Measurements from ENCODE around the gene BAHD1. TPM values are rescaled to one million over a fixed set of nuclear protein-coding genes. Genes with fewer than 3 reads are reported as not detected.
A peak's percentile ranks its signal among the peaks of the same experiment; 100 is the strongest.

BAHD1 gene
- total and polyA plus RNA-seq, 7 donors, result 9.9 to 15.6 (median 13.3) TPM

GRCh38 chr15:40428185-40428584 lies 12.6 kb upstream of the BAHD1 start:
- Histone ChIP-seq H3K27me3 (ENCODE audit: insufficient read depth in 3 of 3, low read length in 2 of 3) (no peaks in the 10 kb centered on the region), H3K27ac (no peak overlapping the region), H3K9me3 (no peaks in the 10 kb centered on the region), H3K4me3 (no peak overlapping the region), H3K4me1 (peaks cover 9% of the 10 kb centered on the region), H3K36me3 (ENCODE audit: insufficient read depth in 1 of 2, low read depth in 1 of 2) (no peaks in the 10 kb centered on the region)
- 90 to 92% (median 90%) methylated on average over 4 of the region's 4 CpGs for WGBS, 3 donors
- DNase-seq (no peak), ATAC-seq (no peak)
- intact Hi-C loops (cut with DNase I), result no loop called here
- TF ChIP-seq, protein P1, sequence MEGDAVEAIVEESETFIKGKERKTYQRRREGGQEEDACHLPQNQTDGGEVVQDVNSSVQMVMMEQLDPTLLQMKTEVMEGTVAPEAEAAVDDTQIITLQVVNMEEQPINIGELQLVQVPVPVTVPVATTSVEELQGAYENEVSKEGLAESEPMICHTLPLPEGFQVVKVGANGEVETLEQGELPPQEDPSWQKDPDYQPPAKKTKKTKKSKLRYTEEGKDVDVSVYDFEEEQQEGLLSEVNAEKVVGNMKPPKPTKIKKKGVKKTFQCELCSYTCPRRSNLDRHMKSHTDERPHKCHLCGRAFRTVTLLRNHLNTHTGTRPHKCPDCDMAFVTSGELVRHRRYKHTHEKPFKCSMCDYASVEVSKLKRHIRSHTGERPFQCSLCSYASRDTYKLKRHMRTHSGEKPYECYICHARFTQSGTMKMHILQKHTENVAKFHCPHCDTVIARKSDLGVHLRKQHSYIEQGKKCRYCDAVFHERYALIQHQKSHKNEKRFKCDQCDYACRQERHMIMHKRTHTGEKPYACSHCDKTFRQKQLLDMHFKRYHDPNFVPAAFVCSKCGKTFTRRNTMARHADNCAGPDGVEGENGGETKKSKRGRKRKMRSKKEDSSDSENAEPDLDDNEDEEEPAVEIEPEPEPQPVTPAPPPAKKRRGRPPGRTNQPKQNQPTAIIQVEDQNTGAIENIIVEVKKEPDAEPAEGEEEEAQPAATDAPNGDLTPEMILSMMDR (IDR thresholded peaks at IDR 0.05), result no peak

DNA sequence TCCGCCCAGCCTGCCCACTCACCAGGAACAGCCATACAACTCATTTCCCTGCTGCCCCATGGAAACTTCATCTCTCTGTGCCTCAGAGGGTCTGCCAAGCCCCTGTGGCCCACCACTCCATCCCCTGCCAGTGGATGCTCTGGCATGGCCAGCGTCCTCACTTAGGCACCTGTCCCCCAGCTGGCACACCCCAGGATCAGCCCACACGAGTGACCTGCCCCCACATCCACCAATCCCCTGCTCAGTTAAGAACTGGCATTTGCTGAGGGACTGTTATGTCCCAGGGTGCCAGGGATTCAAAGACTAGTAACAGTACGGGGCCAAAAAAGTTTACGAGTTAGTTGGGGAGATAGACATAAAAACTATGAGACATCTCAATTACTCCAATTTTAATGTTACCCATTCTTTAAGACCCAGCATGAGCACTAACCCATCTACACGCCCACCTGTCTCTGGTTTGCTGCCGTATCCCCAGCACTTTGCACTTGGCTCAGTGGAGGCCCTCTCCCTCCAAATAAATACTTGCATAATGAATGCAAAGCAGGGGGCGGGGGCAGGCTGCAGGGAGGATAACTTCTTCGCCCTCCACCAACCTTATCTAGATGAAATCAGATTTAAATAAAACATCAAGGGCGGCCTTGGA lies 11.6 kb upstream of the BAHD1 start:
- no peak for ATAC-seq
- peak in 1 of 2 donors; percentile 39 for DNase-seq
- Histone ChIP-seq H3K4me1 (peaks cover 9% of the 10 kb centered on the region), H3K4me3 (no peak overlapping the region), H3K36me3 (ENCODE audit: insufficient read depth in 1 of 2, low read depth in 1 of 2) (no peaks in the 10 kb centered on the region), H3K27me3 (ENCODE audit: insufficient read depth in 3 of 3, low read length in 2 of 3) (no peaks in the 10 kb centered on the region), H3K27ac (no peak overlapping the region), H3K9me3 (no peaks in the 10 kb centered on the region)
- TF ChIP-seq, protein P1 (IDR thresholded peaks at IDR 0.05), result no peak
- 80 to 90% (median 88%) methylated on average over 10 of the region's 10 CpGs for WGBS, 3 donors
- intact Hi-C loops (cut with DNase I), result no loop called here

GRCh38 chr15:40430271-40430805 lies 10.4 kb upstream of the BAHD1 start:
- 58 to 69% (median 59%) methylated on average over 10 of the region's 10 CpGs for WGBS, 3 donors

DNA sequence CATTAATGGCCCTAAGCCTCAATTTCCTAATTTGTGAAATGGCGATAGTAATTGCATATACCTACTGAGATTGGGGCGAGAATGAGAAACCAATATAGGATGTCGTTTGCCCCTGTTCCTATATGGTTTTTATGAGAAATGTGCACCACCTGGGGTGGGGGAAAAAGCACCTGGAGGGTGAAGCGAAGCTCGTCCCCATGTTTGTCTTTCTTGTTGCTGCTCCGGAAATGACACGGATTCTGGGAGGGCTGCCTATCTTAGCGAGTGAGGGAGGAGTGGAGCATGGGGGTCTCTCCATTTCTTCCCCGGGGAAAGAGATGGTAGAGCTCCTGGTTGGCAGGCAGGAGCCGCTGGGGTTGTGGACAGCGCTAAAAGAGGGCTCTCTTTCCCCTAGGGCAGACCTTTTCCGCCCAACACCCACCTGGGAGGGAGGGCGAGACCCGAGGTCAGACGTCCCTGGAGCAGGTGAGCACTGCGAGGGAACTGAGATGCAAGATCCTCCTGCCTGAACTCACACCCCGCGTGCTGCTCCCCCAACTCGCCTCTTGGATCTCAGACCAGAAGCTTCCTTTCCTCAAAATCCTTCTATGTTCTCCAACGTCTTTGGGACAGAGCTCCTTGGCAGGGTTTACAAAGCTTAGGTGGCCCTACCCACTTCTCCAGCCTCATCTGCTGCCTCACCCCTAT lies 5.6 kb upstream of the BAHD1 start:
- intact Hi-C loops (cut with DNase I), result loop anchor here in 1 of 2 donors (10.0 kb wide), 1 partner anchor 390 kb away; no protein-coding TSS in a partner anchor
- ATAC-seq (no peak), DNase-seq (peak in 1 of 2 donors; percentile 27)
- 59 to 71% (median 60%) methylated on average over 19 to 20 of the region's 20 CpGs for WGBS, 3 donors
- Histone ChIP-seq H3K27ac (no peak overlapping the region), H3K4me1 (peaks cover 12% of the 10 kb centered on the region), H3K27me3 (ENCODE audit: insufficient read depth in 3 of 3, low read length in 2 of 3) (peaks cover 0 to 32% (median 9%) of the 10 kb centered on the region in 3 donors), H3K9me3 (no peaks in the 10 kb centered on the region), H3K36me3 (ENCODE audit: insufficient read depth in 1 of 2, low read depth in 1 of 2) (no peaks in the 10 kb centered on the region), H3K4me3 (no peak overlapping the region)
- TF ChIP-seq, protein P1 (IDR thresholded peaks at IDR 0.05), result no peak

More at GRCh38 chr15:40430271-40430805, 10.4 kb upstream of the BAHD1 start:
- intact Hi-C loops (cut with DNase I), result loop anchor here in 1 of 2 donors (10.0 kb wide), 1 partner anchor 386 kb away; no protein-coding TSS in a partner anchor
- TF ChIP-seq, protein P1 (IDR thresholded peaks at IDR 0.05), result no peak
- Histone ChIP-seq H3K36me3 (ENCODE audit: insufficient read depth in 1 of 2, low read depth in 1 of 2) (no peaks in the 10 kb centered on the region), H3K9me3 (no peaks in the 10 kb centered on the region), H3K4me1 (no peaks in the 10 kb centered on the region), H3K27ac (no peak overlapping the region), H3K27me3 (ENCODE audit: insufficient read depth in 3 of 3, low read length in 2 of 3) (peaks cover 0 to 1% (median 0%) of the 10 kb centered on the region in 3 donors), H3K4me3 (no peak overlapping the region)
- peak in 2 of 4 donors; percentile 10 to 21 for ATAC-seq
- DNase-seq, result peak; percentile 29 to 35
